CD4-positive, alpha-beta T cell treated with Interleukin-10 for 1 hour (primary cell): ENCODE results near the gene CLASP2.

Source experiments
- DNase-seq: peaks from one replicate; pipeline ENCODE4 v3.0.0-alpha.2; 2020

CLASP2 gene

GRCh38 chr3:33629219-33629618 is 88.8 kb downstream of the CLASP2 start:
- DNase-seq = no peak

DNA sequence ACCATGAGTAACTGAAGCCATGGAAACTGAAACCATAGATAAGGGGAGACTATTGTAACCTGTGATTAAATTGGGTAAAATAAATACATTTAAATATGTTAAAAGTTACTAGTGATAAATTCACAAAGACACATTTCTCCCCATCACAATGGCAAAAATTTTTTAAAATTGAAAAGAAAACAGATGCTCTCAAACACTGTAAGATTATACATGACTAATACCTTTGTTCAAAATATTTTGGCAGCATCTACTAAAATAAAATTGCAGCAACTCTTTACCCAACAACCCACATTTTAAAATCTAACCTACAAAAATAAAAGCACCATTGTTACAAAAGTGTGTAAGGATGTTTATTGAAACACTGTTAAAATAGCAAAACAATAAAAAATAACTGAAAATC is 93.3 kb downstream of the CLASP2 start:
- no peak for DNase-seq

DNA sequence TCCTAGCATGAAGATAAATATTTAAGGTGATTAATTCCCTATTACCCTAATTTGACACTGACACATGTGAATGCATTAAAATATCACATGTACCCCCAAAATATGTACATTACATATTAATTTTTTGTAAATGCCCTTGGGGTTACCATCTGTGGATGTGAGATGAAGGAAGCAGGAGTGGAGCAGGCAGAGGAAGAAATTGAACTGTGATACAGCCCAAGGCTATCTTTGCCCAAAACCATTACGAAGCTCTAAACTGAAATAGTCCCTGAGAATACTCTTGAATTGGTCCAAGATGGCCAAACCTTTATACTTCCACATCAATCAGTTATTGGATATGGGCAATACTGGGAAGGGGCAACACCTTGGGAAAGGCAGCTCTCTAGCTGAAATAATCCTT is 105.0 kb downstream of the CLASP2 start:
- no peak for DNase-seq

- no peak for DNase-seq
Observed at GRCh38 chr3:33612607-33613006, 105.4 kb downstream of the CLASP2 start.

DNA sequence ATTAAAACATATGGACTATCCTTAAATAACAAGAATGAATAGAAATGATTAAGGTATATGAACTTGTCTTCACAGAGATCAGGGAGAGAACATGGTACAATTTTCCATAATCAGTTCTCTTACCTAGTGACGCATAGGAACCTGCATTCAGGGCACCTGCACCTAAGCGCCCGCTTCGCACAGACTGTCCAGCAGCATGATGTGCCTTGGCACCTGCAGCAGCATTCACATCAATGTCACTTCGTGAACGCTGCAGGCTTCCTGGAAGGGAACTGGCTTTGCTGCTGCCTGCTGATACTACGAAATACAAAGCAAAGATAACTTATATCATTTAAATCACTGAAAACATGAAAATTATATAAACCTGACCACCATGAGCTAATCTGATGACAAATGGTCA is 115.2 kb downstream of the CLASP2 start:
- no peak for DNase-seq

DNA sequence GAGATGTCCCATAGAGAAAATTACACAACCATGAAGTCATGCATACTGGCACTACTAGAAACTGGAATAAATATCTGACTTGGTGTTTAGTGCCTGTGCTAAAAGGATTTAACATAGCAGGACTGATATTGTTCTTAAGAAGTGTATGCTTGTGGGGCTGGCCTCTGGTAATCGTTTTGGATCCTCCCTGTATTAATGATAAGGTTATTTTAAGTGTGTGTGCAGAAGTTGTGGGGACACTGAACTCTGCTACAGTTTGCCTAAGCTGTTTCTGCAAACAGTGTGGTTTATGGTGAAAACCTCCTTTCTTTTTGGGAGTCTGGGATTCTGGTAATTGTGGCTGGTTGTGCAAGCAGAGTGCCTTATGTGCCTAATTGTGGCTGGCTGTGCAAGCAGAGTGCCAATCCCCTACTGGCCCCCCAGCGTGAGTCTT is 120.8 kb downstream of the CLASP2 start:
- no peak for DNase-seq

- no peak for DNase-seq
Observed at GRCh38 chr3:33592999-33593398, 125.1 kb downstream of the CLASP2 start.

DNA sequence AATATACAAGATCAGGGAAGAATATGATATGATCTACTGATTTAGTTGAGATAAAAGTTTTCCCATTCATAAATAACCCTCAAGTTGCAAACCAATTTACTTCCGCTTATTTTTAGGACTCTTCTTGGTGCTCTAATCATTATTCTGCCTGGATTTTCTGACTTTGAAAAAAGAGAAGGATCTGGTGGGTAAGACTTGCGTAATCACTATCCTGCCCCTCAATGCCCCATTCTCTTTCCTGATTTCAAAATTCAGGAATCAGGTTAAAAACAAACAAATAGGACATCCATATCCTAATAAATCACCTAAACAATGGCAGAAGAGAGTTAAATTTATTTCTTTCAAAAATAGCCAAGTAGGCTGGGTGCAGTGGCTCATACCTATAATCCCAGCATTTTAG is 127.5 kb downstream of the CLASP2 start:
- no peak for DNase-seq

- no peak for DNase-seq
Observed at GRCh38 chr3:33586402-33586801, 131.7 kb downstream of the CLASP2 start.

DNA sequence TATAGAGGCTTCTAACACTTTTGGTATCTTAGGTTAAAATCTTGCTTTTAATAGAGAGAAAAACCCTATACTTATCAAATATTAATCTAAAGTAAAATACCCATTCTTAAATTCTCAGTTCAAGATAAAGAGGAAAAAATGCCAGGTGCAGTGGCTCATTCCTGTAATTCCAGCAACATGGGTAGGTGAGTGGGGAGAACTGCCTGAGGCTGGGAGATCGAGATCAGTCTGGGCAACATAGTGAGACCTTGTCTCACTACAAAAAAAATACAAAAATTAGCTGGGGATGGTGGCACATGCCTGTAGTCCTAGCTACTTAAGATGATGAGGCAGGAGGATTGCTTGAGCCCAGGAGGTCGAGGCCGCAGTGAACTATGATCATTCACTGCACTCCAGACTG is 135.8 kb downstream of the CLASP2 start:
- no peak for DNase-seq

DNA sequence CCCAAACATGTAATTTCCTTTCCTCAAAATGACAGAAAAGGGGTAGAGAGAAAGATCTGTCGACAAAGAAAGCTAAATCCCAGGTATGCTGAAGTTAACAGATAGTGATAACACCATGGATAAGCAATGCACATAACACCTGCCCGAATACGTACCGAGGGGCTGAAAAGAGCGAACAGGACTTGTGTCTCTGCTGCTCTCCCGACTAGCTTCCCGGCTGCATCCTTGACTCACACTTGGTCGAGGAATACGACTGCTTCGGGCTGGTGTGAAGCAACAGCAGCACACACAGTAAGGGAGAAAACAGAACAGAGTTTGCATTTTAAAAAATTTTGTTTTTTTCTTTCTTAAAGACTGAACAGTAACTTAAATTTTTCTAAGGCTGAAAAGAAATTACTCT is 136.4 kb downstream of the CLASP2 start:
- DNase-seq = no peak

DNA sequence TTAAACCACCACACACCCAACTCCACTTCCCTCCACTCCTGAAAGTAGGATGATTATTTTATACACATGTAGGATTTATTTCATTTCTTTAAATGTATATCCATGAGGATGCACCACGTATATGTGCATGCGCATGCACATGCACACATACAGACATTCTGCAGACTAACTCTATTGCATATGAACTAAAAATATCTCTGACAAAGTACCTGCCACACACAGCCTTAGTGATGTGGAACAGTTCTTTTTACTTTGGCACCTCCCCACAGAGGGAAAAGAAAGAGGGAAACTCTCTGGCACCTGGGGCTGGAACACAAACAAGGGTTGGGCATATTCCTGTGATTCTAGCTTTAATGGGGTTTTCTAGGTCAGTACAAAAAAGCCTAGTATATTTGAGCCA is 138.2 kb downstream of the CLASP2 start:
- no peak for DNase-seq

GRCh38 chr3:33579178-33579510 is 138.9 kb downstream of the CLASP2 start:
- DNase-seq = no peak

DNA sequence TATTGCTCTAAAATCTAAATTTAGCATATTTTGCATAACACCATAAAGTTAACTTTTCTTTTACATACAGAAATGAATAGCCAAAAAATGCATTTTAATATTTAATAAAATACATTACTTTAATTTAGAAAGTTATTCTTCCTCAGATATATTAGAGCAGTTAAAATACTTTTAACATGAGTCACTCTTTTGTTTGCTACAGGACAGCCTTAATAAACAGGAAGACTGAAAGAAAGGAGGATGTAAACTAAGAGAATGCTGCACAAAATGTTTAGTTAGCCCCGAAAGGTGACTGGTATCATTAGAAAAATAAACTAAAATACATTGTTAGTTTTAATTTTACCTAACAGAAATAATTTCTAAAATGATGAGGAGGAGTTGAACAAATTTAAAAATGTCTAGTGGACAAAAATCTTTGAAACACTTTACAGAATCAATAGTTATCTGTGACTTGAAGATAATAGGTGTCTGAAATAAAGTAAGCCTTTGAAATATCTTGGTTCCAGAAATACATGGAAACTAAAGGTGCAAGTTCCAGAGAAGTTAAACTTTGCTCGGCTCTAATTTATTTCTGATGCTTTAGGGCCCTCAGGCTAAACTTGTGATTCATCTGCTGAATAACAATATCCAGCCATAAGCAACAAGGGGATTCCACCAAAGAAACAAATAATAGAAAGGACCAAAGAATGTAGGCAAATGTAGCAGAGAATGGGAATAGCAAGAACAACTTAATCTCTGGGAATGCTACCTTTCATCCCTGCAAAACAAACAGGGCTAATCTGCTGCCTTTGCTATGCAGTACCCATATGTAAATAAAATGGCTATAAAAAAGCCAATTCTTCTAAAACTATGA is 139.5 kb downstream of the CLASP2 start:
- DNase-seq = no peak

DNA sequence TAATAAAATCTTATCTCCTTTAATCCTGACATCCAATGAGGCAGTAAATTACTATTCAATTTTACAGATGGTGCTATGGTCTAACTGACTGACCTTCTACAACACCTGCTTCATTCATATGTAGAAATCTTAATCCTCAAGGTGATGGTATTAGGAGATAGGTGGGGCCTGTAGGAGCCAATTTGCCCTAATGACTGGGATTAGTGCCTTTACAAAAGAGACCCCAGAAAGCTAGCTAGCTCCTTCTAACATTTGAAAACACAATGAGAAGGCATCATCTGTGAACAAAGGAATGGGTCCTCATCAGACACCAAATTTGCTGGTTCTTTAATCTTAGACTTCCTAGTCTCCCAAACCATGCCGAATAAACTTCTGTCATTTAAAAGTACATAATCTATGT is 140.5 kb downstream of the CLASP2 start:
- DNase-seq = no peak

- DNase-seq = no peak
Observed at GRCh38 chr3:33577173-33577572, 140.9 kb downstream of the CLASP2 start.

GRCh38 chr3:33575311-33575710 is 142.7 kb downstream of the CLASP2 start:
- DNase-seq = no peak

GRCh38 chr3:33557829-33558228 is 160.2 kb downstream of the CLASP2 start:
- no peak for DNase-seq

GRCh38 chr3:33557279-33557678 is 160.8 kb downstream of the CLASP2 start:
- DNase-seq = no peak

DNA sequence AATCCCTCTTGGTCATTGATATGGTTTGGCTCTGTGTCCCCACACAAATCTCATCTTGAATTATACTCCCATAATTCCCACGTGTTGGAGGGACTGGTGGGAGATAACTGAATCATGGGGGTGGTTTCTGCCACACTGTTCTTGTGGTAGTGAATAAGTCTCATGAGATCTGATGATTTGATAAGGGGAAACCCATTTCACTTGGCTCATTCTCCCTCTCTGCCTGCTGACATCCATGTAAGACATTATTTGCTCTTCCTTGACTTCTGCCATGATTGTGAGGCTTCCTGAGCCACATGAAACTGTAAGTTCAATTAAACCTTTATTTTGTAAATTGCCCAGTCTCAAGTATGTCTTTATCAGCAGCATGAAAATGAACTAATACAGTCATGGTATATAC is 171.0 kb downstream of the CLASP2 start:
- DNase-seq = no peak

DNA sequence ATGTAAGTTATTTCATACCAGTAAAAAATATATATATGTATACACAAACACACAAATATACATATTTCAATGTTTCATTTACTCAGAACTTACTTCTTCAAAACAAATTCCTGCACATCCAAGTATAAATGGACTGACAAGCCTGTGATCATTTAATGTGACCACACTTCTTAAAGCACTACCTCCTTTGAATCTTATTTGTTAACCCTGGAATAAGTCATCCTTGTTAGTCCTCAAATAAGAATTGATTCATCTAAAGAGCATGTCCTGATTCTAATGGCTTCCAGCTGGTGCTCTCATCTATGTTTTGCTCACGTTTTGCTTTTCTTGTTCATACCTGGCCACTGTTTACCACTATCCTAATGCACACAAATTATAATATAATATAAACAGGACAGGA is 173.9 kb downstream of the CLASP2 start:
- no peak for DNase-seq

GRCh38 chr3:33543601-33544000 is 174.5 kb downstream of the CLASP2 start:
- no peak for DNase-seq

DNA sequence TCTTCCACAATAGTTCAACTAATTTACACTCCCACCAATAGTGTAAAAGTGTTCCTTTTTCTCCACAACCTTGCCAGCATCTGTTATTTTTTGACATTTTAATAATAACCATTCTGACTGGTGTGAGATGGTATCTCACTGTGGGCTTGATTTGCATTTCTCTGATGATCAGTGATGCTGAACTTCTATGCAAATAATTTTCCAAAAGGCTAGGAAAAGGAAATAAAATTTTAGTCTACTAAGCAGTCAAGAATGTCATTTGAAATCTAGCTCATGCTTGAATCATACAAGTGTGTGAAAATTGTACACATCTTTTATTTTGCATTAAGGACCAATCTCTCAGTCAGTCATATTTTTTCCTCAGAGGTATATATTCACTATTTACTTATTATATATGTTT is 176.1 kb downstream of the CLASP2 start:
- DNase-seq = no peak

DNA sequence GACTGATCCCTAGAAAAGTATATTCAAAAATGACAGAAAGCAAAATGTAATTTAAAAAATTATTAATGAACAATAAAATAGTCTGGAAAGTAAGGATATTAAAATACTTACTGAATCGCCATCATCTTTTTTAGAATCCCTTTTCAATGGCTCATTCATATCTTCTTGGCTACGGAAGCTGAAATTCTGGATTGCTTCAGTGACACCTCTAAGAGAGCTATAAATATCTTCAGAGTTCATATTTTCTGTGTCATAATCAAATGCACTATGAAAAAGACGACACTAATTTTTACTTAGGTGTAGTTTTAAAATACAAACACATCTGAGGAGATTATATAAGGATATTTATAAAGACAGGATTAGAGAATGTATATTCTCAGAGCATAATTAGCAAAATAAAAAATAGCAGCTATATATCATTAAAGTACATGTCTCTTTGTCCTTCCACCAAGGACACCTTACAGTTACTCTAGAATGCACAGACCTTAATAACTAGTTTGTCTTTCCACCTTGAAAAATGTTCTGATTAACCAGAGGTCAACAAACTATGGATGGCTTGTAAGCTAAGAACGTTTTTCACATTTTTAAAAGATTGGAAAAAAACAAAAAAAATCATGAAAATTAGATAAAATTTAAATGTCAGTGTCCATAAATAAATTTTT is 179.2 kb downstream of the CLASP2 start:
- DNase-seq = no peak

DNA sequence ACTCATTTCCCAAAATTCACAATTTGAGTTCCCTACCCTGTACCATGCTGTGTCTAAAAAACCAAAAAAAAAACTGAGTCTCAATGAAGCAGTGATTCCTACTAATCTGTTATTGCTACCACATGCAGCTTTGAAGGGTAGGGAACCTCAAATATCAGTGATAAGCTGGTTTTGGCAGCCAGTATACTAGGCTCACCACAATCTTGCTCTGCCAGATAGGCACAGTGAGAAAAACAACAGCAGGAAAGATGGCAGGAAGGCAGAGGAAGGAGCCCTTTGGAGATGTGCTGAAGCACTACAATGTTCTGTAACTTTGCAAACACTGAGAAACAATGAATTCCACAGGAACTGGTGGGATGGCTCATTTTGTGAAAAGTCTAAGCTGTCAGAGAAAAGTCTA is 180.9 kb downstream of the CLASP2 start:
- DNase-seq = no peak
